Measurements from ENCODE around the gene DAZAP2.

DNA sequence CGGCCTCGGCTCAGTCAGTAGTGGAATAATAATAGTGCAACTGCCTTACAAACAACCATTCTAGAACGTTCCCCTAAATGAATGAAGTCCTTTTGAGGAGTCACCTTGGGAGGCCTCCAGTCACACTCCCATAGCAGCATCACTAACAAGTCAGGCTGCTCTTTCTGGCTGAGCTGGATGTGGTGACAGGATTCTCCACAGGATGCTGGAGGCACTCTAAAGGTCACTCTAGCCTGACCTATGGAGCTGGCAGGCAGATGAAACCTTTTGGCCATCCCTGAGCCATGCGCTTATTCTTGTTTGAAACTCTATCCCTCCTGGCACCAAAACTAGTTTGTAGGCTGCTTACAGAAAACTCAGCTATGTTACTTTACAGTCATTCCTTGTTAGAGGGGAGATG is 47.8 kb upstream of the DAZAP2 start:
- TF ChIP-seq EZH2 (IDR thresholded peaks at IDR 0.05; ENCODE audit: low read length) (no peak), CTCF (optimal IDR thresholded peaks at IDR 0.05 in 1 of 3, IDR thresholded peaks at IDR 0.05 in 1 of 3, conservative IDR thresholded peaks at IDR 0.05 in 1 of 3; ENCODE audit: extremely low read depth in 1 of 3, insufficient read depth in 2 of 3, low read length in 3 of 3) (no peak)

All from keratinocyte (primary cell).